ENCODE measurements around the gene F8. TPM values are rescaled to one million over a fixed set of nuclear protein-coding genes. Genes with fewer than 3 reads are reported as not detected.

The F8 gene
- total RNA-seq, 4 donors from 2014 or later: 12.5 to 26.5 (median 19.1) TPM

DNA sequence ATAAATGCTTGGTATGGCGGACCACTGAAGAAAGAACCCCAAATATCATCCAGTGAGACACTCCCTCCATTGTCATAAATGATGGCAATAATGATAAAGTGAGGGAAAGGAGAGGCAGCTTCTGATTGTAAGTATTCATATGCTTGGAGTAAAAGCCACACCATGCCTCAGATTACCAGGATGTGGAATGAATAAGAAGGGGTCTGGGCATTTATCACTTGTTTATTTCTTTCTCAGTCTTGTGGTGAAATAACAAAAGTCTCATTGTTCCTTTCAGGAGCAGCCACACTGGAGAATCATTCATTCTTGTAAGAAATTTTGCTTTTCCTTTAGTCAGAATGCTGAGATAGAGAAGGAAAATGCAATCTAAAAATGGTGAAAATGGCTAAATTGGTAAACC is 21.7 kb downstream of the F8 start:
- no peaks in the 10 kb centered on the region for H3K36me3 ChIP-seq
- H3K27ac ChIP-seq: no peak overlapping the region
- no peak for ATAC-seq
- H3K9me3 ChIP-seq: no peaks in the 10 kb centered on the region
- TF ChIP-seq, protein P1, sequence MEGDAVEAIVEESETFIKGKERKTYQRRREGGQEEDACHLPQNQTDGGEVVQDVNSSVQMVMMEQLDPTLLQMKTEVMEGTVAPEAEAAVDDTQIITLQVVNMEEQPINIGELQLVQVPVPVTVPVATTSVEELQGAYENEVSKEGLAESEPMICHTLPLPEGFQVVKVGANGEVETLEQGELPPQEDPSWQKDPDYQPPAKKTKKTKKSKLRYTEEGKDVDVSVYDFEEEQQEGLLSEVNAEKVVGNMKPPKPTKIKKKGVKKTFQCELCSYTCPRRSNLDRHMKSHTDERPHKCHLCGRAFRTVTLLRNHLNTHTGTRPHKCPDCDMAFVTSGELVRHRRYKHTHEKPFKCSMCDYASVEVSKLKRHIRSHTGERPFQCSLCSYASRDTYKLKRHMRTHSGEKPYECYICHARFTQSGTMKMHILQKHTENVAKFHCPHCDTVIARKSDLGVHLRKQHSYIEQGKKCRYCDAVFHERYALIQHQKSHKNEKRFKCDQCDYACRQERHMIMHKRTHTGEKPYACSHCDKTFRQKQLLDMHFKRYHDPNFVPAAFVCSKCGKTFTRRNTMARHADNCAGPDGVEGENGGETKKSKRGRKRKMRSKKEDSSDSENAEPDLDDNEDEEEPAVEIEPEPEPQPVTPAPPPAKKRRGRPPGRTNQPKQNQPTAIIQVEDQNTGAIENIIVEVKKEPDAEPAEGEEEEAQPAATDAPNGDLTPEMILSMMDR (IDR thresholded peaks at IDR 0.05): no peak
- TF ChIP-seq POLR2A (IDR thresholded peaks at IDR 0.05): no peak
- TF ChIP-seq POLR2AphosphoS5 (IDR thresholded peaks at IDR 0.05): no peak
- TF ChIP-seq EP300 (IDR thresholded peaks at IDR 0.05): no peak
- H3K4me1 ChIP-seq: no peaks in the 10 kb centered on the region
- no peaks in the 10 kb centered on the region for H3K27me3 ChIP-seq
- H3K4me3 ChIP-seq: no peak overlapping the region
- 70 to 100% methylated on average over 1 of the region's 1 CpG for WGBS, 2 donors (ENCODE audit: low coverage in 1 of 2)

DNA sequence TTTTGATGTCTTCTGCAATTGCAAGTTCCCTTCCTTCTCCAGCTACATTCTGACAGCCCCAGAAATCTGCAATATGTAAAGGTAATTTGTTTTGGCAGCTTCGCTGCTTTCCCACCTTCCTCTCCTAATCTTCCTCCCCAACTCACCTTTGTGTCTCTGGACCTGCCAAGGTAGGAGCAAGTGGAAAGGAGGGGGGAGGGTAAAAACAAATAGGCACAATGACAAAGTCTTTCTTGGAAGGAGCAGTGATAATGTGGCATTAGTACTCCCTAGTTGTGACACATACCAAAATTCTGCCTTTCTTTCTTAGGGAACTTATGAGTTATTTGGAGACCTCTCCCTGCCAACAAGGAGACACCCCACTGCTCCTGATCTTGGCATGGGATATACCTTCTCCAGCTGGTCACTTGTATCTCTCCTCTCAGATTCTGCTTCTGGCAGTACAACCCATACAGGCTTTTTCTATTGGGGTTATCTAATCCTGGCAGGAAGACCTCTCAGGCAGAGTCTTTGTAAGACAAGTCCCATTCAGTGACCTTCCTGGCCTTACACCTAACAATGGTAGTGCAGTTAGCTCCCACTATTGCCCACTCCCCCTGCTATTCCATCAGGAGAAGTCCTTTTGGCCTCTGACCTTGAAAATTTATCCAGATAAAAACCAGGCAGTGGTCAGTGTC is 24.2 kb downstream of the F8 start:
- WGBS, 2 donors (ENCODE audit: low coverage in 1 of 2): 67 to 71% methylated on average over 1 of the region's 1 CpG
- H3K4me1 ChIP-seq: no peaks in the 10 kb centered on the region

DNA sequence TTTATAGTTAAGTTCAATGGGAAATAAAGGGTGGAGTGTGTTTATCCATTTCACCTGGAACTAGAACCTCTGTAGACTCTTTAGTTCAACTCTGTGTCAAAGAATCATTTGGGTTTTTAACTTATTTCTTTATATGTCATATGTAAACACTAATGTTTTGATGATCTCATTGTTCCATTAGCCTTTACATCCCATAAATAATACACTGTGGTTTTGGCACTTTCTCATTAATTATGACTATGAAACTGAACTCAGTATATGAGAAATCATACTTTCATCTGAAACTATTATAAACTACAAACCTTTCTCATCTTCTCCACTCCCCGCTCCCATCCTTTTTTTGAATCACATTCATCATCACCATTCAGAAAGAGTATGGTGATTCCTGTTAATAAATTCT is 31.0 kb downstream of the F8 start:
- no peak overlapping the region for H3K27ac ChIP-seq
- ATAC-seq: no peak
- 100% methylated on average over 1 of the region's 1 CpG for WGBS, 2 donors (ENCODE audit: low coverage in 1 of 2)
- H3K36me3 ChIP-seq: no peaks in the 10 kb centered on the region
- TF ChIP-seq EP300 (IDR thresholded peaks at IDR 0.05) (no peak), POLR2A (IDR thresholded peaks at IDR 0.05) (no peak), POLR2AphosphoS5 (IDR thresholded peaks at IDR 0.05) (no peak)
- TF ChIP-seq, protein P1 (IDR thresholded peaks at IDR 0.05): no peak
- no peak overlapping the region for H3K4me3 ChIP-seq
- H3K4me1 ChIP-seq: no peaks in the 10 kb centered on the region
- H3K27me3 ChIP-seq: no peaks in the 10 kb centered on the region
- H3K9me3 ChIP-seq: no peaks in the 10 kb centered on the region

More for the DNA sequence above, 24.2 kb downstream of the F8 start:
- Histone ChIP-seq H3K4me3 (no peak overlapping the region), H3K9me3 (no peaks in the 10 kb centered on the region), H3K27me3 (no peaks in the 10 kb centered on the region), H3K27ac (no peak overlapping the region), H3K36me3 (no peaks in the 10 kb centered on the region)
- TF ChIP-seq POLR2AphosphoS5 (IDR thresholded peaks at IDR 0.05) (no peak), EP300 (IDR thresholded peaks at IDR 0.05) (no peak), POLR2A (IDR thresholded peaks at IDR 0.05) (no peak)
- TF ChIP-seq, protein P1 (IDR thresholded peaks at IDR 0.05): no peak
- ATAC-seq: no peak

GRCh38 chrX:154991039-154991438 is 31.5 kb downstream of the F8 start:
- no peak overlapping the region for H3K27ac ChIP-seq
- TF ChIP-seq, protein P1 (IDR thresholded peaks at IDR 0.05): no peak
- TF ChIP-seq POLR2A (IDR thresholded peaks at IDR 0.05) (no peak), EP300 (IDR thresholded peaks at IDR 0.05) (no peak)
- H3K4me1 ChIP-seq: no peaks in the 10 kb centered on the region
- no peaks in the 10 kb centered on the region for H3K27me3 ChIP-seq
- no peak for ATAC-seq
- no peaks in the 10 kb centered on the region for H3K9me3 ChIP-seq
- H3K4me3 ChIP-seq: no peak overlapping the region
- WGBS, 2 donors (ENCODE audit: low coverage in 1 of 2): 52 to 67% methylated on average over 3 of the region's 3 CpGs
- no peaks in the 10 kb centered on the region for H3K36me3 ChIP-seq

DNA sequence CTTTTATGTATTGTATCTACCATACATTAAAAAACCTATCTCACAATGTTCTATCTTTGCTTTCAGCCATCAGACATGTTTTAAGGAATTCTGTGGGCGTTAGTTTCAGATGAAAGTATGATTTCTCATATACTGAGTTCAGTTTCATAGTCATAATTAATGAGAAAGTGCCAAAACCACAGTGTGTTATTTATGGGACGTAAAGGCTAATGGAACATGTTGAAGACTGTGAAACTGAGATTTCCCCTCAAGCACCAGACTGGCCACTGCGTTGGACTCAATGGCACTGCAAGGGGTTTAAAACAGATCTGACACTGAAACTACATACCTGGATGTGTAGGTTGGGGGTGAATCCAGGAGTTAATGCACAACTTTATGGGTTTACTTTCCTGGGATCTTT is 32.0 kb downstream of the F8 start:
- WGBS, 2 donors (ENCODE audit: low coverage in 1 of 2): 54 to 80% methylated on average over 3 of the region's 3 CpGs
- TF ChIP-seq EP300 (IDR thresholded peaks at IDR 0.05): no peak
- TF ChIP-seq POLR2A (IDR thresholded peaks at IDR 0.05): no peak
- TF ChIP-seq, protein P1 (IDR thresholded peaks at IDR 0.05): no peak
- TF ChIP-seq POLR2AphosphoS5 (IDR thresholded peaks at IDR 0.05): no peak
- no peak overlapping the region for H3K27ac ChIP-seq
- ATAC-seq: no peak
- no peaks in the 10 kb centered on the region for H3K9me3 ChIP-seq
- H3K36me3 ChIP-seq: no peaks in the 10 kb centered on the region
- no peaks in the 10 kb centered on the region for H3K4me1 ChIP-seq
- no peaks in the 10 kb centered on the region for H3K27me3 ChIP-seq
- H3K4me3 ChIP-seq: no peak overlapping the region
